NOMO-1 treated with DMSO at 0.1 percent for 48 hours (cell line): ENCODE data around the gene CEP85L.

ENCODE experiments used
- DNase-seq: peaks from one replicate; lab custom pipeline; 2025; ENCODE audit not compliant: unreplicated experiment; lab: John Stamatoyannopoulos, UW

CEP85L gene

GRCh38 chr6:118661831-118662230 is 10.4 kb upstream of the CEP85L start:
- DNase-seq = no peak

DNA sequence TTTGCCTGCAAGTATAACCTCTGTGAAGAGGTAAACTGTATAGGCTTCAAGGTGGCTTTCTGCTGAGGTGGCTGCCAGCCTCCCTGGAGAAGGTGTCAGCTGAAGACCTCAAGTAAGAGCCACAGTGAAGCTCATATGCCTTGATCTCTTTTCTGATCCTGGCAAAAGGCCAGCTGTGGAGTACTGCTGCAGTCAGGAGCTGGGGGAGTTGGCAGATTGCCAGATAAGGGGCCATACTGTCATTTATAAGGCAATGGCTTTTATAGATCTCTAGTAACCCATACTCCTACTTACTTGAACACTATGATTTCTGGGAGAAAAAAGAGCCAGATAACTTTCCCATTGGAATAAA is 8.8 kb upstream of the CEP85L start:
- DNase-seq = no peak

DNA sequence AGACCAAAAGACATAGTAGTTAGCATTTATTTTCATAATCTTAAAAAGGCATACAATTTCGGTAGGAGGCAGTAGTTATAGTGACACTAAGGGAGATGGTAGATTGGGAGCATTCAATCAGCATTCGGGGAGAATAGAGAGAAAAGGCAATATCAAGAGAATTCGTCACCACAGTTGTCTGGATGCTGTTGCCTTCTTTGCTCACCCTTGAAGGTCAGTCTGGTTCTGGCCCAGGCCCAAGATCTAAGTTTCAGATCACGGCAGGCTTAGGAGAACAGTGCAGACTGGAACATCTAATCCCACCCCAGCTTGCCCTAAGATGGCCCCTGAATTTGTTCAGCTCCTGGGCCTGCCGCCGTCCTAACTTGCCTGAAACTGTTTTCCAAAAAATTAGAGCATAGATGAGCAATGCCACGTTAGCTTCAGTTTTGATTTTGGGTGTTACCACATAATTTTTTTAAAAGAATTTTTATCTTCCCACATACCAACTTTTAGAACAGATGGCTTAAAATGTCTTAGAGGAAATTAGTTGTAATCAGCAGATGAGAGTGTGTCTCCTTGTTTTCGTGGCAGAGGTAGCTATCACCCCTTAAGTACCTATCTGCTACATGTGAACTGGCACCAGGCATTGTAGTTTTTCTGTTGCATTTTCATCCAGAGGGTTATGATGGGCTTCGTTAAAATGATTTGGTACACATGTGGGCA is 8.3 kb upstream of the CEP85L start:
- no peak for DNase-seq

- no peak for DNase-seq
Observed at GRCh38 chr6:118656847-118657451, 5.6 kb upstream of the CEP85L start.

DNA sequence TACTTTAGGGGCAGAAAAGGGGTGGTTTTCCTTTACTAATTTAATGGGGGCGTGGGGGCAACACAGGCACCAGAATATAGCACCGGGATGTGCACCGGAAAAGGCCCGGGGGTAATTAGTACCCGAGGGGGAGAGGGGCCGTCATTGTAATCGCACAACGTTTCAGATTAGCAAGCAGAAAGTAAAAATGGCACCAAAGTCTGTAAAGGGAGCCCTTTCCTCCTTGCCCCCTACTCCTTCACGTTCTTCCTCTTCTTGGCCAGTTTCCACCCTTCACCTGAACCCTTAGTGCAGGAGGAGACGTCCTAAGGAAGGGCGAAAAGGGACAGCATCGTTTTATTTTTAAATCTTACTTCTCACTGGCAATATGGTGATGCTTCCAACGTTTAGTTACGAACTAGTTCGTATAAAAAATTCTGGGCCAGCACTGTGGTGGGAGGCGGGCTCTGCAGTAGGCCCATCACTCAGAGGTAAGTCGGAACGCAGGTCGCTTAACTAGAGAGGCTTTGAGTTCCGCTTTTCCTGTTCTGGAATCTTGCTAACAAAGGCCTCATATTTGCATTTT is 742 bp upstream of the CEP85L start:
- no peak for DNase-seq

- peak; percentile 26 for DNase-seq
Observed at GRCh38 chr6:118650582-118651281, 659 bp downstream of the CEP85L start.

GRCh38 chr6:118649918-118650581 is 1.3 kb downstream of the CEP85L start:
- no peak for DNase-seq

GRCh38 chr6:118648866-118649554 is 2.4 kb downstream of the CEP85L start:
- no peak for DNase-seq

DNA sequence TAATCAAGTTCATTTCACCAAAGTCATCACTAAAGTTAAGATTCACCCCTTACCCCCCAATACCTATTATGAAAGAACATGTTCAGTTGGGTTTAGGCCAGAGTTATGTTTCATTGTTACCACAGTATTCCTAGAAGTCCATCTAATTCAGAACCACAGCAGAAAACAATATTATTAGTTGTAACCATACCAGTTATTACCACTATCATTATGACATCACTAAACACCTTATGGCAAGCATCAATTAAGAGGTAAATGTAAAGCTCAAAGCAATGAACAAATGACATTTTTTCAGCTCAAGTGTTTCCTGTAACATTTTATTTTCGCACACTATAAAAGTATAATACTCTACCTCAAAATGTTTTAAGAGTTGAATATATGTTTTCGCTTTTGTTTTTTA is 4.4 kb downstream of the CEP85L start:
- no peak for DNase-seq

DNA sequence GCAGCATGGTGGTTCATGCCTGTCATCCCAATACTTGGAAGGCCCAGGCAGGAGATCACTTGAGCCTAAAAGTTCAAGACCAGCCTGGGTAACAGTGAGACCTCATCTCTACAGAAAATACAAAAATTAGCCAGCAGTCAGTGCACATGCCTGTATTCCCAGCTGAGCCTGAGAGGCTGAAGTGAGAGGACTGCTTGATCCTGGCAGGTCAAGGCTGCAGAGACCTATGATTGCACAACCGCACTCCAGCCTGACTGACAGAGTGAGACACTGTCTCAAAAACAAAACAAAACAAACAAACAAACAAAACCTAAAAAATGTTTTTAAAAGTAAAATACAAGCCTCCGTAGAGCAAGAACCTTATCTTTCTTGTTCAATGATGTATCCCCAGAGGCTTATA is 6.0 kb downstream of the CEP85L start:
- DNase-seq = no peak

GRCh38 chr6:118644007-118644406 is 7.4 kb downstream of the CEP85L start:
- no peak for DNase-seq

DNA sequence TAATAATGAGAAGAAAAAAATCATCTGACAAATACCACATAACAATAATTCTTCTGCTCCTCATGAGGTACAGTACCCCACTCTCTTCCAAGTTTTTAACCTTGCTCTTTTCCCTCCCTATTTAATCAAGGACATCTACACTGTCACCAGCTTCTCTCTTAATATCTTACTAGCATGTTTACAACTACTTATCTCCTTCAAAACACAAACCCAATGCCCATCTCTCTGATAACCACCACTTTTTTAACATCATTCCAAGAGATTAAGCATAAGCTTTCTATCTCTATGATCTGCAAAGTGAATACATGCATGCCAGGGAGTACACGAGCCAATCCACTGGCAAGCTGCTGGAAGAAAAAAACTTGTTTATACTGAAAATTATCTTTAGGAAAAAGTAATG is 10.3 kb downstream of the CEP85L start:
- DNase-seq = no peak

DNA sequence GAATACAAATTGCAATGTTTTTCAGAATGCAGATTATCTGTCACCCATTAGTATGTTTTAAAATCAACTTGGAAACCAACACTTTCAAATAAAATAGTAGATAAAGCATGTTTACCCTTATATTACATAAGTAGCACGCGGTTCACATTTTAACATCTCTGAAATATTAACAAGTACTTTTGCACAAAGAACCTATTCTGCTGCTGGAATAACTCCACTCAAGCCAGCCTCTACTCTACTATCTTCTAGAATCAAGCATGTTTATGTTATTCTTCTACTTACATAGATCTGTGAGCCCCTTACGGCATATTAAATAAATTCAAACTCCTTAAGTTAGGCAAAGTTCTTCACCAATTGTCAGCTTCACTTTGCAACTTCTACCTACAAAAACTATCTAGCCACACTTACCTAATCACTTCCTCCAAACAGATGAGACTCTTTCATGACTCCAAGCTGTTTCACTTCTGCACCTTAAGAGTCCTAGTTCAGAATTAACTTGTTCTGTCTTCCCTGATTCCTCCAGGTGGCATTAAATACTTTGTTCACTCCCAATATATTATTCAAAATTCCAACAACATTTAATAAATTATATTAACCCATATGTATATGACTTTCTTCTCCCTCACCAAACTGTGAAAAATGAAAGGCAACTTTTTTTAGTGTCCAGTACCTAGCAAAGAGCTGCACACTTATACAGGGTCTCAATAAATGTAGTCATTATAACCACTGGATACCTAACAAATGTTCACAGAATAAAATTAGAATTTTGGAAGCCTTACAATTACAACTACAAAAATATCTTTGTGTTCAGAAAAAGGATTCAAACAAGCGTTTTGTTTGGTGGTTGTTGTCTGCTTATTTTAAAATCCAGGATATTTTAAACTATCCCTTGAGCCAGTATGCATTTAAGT is 12.1 kb downstream of the CEP85L start:
- peak; percentile 74 for DNase-seq

DNA sequence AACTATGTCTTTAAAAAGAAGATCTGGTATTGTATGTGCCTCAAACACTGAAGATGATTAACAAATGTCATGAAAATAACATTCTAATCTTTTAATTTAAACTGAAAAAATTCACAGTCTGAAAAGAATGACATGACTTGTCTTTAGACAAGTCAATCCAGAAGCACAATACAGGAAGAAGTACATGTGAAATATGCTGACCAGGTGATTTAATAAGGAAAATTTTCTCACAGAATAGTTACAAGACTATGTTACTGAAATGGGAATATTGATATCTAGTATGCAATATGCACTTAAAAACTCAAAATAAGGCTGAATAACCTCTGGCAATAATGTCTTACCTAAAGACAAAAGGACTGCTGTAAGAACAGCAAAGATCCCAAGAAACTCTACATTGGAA is 13.1 kb downstream of the CEP85L start:
- DNase-seq = no peak

DNA sequence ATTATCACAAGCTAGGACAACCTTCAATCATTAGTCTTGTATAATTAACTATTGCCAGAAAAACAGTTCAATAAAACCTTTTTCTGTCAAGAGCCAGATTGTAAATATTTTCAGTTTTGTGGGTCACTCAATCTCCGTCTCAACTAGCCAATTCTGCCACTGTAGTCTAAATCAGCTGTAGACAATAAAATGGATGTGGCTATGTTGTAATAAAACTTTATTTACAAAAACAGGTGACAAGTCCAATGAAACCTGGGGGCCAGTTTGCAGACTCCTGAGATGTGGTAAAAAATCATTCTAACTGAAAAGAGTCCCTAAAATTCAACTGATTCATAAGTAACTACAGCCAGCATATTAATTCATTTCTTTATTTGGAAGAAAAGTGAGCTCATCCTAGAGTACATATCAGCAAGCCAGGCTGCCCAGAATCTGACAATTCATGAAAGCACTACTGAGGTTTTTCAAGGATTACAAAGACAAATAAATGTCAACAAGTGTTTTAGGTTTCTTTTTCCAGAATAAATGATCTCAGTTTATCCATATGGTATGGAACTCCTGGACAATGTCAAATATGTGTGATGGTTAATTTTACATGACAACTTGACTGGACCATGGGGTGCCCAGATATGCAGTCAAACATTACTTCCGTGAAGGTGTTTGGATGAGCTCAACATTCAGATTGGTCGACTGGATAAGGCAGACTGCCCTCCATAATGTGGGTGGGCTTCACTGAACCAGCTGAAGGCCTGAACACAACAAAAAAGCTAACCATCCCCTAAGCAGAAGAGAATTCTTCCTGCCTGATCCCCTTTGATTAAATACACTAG is 15.3 kb downstream of the CEP85L start:
- no peak for DNase-seq

DNA sequence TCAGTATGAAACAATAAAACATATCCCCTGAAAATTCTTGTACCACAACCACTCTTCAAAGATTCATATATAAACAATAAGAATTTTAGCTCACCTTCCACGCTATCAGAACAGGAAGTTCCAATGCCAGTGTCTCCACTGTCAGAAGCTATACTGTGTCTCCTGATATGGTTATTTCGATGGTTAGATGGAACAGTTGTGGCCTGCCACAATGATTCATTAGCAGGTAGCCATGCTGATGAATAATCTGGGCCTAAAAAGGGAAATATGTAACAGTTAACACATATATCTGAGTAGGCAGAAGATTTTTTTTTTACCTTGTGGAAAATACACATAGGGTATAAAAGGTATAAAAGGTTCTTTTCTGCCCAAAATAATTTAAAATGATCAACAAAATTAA is 19.0 kb downstream of the CEP85L start:
- DNase-seq = peak; percentile 21

- DNase-seq = no peak
Observed at GRCh38 chr6:118630923-118631322, 20.5 kb downstream of the CEP85L start.

DNA sequence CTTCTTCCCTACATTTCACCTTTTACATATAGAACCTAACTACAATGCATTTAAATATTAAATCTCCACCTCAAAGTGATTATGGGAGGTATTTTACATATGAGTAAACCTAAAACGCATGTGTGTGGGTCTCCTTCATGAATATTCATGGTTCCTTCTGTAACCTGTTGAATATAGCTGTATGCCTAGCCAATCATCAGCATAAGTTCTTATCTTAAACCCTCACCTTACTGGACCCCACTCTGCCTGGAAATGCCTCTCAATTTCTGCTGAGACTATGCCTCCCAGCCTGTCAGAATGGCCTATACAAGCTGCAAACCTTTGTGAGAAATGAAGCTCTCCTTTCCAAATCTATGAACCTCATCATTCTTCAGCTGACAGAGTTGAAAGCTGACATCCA is 21.3 kb downstream of the CEP85L start:
- no peak for DNase-seq

- no peak for DNase-seq
Observed at GRCh38 chr6:118627724-118628123, 23.7 kb downstream of the CEP85L start.
